ENCODE measurements around the gene SPHKAP. TPM values are rescaled to one million over a fixed set of nuclear protein-coding genes. Genes with fewer than 3 reads are reported as not detected.

Gene SPHKAP
- total RNA-seq, 1 donor from 2014 or later, result not detected

- no peak for TF ChIP-seq CTCF (IDR thresholded peaks at IDR 0.05; ENCODE audit: insufficient read depth, low read length, severe bottlenecking)
- no peak for DNase-seq (ENCODE audit: low read depth)
- FAIRE-seq, result no peak
- Histone ChIP-seq H3K4me3 (ENCODE audit: low read depth, low read length) (no peak overlapping the region), H3K27me3 (ENCODE audit: control insufficient read depth, insufficient read depth, low read length) (no peaks in the 10 kb centered on the region), H3K36me3 (ENCODE audit: control insufficient read depth, insufficient read depth, low read length) (no peaks in the 10 kb centered on the region)
Observed at GRCh38 chr2:227932001-227932400, 249.5 kb downstream of the SPHKAP start.
